ENCODE measurements around the gene S100A14.

Gene S100A14

DNA sequence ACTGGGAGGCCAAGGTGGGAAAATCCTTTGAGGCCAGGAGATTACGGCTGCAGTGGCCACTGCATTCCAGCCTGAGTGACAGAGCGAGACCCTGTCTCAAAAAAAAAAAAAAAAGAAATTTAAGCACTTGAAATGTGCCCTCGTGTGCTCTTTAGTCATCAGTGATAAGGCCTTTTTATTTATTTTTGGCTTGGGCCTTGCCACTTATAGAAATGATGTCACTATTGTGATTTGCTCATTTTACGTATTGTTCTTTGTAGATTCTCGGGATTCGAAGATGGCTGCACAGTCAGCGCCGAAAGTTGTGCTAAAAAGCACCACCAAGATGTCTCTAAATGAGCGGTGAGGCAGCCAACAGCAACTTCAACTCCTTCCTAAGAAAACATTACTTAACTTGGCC lies 20.2 kb upstream of the S100A14 start:
- no peak for DNase-seq

DNA sequence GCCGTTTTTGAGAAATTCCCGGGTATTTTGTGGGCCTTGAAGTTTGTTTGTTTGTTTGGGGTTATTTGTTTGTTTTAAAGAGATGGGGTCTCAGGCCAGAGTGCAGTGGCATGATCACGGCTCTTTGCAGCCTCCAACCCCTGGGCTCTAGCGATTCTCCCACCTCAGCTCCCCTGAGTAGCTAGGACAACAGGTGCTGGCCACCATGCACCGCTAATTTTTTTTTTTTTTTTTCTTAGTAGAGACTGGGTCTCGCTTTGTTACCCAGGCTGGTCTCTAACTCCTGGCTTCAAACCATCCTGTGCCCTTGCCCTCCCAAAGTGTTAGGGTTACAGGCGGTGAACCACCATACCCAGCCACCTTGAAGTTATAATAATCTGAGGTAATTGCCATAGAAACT lies 19.7 kb upstream of the S100A14 start:
- DNase-seq = no peak

DNA sequence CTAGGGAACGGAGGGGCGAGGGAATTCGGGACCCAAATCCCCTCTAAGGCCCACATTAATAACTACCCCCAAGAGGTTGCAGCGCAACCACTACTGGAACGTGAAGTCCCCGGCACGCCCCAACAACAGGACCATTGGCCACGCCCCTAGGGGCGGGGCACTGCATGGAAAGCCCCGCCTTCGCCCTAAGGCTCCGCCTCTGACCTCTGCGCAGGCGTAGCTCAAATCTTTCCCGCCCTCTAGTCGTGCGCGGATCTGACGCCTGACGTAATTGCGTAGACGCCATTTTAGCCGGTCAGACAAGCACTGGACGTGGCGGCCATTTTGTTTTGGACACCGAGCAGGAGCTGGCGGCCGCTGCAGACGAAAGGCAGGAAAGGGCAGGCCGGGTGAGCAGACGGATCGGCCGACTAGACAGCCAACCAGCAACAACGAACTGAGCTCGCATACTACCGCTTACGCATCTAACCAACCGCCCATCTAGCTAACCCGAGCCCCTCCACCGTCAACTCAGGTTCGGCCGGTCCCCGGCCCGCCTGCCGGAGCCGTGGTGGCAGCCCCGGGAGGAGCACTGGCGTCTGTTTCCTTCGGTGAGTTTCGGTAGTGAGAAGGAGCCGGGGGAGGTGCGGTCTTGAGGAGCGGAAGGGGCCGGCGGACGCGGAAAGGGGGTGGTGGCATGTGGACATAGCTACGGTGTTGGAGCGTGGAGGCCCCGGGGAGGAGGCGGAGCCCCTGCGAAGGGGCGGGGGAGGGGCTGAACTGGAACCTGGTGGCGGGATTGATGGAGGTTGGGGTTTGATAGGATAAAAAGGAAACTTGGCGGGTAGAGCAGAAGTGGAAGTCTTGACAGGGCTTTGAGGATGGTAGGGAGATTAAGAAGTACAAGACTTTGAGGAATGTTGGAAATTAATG lies 17.9 kb upstream of the S100A14 start, which contains the start of gene CHTOP:
Gene CHTOP (plus strand): TSS at position 313 of the 912 bp plus-strand sequence. CDS start 2,523 bp downstream, outside the sequence.
- DNase-seq = peak; percentile 95

DNA sequence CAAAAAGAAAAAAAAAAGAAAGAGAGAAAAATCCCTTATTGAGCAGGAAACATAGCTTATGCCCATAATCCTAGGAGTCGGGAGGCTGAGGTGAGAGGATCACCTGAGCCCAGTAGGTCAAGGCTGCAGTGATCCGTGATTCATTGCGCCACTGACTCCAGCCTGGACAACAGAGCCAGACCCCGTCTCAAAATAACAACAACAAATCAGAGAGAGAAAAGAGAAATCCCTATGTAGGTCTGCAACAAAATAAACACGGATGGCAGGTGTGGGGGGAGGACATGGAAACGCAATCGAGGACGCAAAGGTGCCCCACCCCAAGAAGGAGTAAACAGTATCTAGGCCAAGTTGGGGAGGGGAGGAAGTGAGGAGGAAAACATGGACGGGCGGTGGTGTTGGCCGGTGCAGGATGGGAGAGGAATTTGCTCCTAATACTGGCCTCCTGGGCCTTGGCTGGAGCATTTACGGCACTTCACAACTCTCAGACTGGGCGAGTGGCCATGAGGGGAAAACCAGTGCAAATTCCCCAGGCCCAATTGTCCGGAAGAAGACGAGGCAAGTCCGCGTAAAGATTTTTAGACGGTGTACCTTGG lies 17.1 kb upstream of the S100A14 start:
- DNase-seq = no peak

DNA sequence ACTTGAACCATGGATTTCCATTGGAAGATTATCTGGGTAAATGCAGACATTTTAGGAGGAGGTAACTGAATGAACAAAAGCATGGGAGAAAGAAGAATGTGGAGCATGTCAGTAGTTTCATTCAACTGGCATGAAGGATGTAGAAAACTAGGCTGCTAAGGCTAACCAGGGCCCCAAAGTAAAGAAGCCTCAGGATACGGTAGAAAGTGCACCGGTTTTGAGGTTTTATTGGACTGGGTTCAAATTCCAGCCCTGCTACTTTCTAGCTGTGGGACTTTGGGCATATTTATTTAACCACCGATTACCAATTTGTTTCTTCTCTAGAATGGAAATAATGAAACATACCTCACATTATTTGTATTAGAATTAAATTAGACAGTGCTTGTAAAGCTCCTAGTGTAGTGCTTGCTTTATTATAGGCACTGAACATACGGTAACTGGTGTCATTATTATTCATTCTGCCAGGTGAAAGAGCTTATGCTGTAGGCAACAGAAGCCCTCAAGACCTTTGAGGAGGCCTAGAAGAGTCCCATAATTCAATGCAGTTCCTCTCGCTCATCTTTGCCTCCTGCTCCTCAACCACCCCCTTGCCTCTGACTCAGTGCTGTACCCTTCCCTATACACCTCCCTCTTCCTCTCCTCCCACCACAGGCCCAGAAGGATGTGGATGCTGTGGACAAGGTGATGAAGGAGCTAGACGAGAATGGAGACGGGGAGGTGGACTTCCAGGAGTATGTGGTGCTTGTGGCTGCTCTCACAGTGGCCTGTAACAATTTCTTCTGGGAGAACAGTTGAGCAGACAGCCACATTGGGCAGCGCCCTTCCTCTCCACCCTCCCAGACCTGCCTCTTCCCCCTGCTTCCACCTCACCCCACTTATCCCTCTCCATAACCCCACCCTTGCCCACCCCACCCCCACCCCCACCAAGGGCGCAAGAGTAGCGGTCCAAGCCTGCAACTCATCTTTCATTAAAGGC lies 15.2 kb upstream of the S100A14 start:
- no peak for DNase-seq

DNA sequence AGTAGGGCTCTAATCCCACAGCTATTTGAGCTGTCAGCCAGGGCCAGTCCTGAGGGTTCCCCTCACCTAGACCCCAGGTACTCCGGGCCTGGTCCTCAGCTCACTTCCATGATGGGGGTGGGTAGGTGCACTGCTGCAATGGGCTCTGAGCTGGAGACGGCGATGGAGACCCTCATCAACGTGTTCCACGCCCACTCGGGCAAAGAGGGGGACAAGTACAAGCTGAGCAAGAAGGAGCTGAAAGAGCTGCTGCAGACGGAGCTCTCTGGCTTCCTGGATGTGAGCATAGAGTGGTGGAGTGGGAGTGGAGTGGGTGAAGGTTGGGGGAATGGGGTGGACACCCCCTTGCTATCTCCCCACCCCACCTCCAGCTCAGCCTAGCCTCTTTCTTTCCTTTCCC lies 14.3 kb upstream of the S100A14 start:
- no peak for DNase-seq

DNA sequence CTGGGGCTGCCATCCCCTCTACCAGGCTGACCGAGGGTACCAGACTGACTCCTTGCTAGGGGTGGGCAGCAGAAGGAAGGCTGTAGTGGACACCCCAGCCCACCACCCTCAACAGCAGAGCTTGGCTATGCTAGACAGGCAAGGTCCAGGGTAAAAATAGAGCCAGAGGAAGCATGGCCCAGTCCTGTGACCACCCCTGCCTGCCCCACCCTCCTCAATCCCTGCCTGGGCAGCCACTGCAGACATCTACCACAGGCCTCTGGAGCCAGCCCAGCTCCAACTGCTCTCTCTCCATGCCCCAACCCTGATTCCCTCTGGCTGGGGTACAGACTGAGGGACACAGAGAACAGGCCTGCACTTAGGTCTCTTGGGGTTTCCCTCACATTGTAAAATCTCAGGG lies 13.8 kb upstream of the S100A14 start:
- no peak for DNase-seq

DNA sequence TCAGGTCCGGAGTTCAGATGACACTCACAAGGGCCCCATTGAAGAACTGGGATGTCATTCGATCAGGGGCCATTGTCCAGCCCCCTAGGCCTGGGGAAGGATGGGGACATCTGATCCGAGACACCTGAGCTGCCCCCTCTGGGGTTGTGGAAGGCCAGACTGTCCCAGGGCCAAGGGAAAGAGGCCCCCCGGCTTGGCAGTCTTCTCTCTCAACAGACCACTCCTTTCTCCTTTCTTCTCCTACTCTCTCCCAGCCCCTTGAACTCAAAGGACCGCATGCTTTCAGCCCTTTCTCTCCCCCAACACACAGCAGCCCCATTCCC lies 13.2 kb upstream of the S100A14 start:
- DNase-seq = no peak

DNA sequence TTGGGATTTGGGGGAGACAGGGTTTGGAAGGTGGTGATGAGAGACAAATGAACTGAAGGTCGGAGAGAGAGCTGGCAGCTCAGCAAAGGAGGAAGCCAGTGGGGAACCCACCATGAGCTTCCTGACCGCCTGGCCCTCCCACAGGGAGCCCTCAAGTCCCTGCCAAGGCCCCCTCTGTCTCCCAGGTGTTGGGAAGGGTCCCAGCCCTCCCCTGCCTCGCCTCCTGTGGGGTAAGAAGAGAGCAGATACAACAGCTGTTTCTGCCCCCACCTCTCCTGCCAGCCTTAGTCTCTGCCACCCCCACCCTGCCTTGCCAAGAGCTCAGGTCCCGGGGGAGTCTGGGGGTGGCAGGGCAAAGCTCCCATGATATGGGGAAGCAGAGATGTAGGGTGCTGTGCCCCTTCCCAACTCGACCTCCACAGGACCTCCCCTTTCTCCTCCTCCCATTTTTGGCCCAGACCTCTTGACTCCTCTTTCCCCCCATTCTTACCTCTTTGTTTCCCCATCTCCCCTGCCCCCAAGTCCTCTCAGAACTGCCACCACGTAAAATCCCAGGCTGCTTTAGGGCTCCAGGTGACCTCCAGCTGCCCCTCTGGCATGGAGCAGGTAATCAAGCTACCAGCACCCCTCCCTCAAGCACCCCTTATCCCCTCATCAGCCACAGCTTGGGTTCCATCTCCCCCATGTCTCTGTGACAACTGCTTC lies 12.7 kb upstream of the S100A14 start:
- no peak for DNase-seq

DNA sequence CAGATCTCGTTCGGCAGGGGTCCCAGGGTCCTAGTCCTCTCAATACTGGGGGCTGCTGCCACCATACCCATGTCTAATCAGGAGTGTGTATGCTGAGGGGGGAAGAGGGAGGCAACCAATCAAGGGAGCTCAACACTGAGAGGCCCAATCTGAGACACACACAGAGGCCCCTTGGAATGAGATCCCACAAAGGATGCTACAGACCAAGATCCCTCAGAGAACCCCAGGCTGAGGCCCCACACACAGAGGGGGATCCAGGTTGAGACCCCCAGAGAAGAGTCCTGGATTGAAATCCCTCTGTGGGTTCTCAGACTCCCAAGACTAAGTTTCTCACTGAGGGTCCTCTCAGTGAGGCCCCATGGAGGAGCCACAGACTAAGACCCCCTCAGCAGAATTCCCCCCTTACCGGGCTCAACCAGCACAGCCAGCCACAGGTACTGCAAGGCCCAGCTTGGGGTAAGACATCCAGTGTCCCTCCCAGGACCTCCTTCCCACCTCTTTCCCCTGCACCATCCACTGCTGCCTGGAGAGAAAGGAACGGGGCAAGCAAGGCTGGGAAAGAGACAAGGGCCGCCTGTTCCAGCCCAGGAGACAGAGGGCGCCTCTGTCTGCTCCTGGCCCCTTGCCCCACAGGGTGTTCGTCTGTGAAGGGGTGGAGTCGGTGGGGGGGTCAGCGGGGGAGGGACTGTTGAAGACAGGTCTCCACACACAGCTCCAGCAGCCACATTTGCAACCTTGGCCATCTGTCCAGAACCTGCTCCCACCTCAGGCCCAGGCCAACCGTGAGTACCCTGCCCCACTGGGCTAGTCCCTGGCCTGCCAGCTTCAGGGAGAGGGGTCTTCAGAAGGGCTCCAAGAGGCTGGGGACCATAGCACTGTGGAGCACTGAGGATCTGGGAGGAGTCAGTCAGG lies 11.8 kb upstream of the S100A14 start, which contains the start of gene S100A1:
Gene S100A1 (plus strand): TSS at position 720 of the 912 bp plus-strand sequence. CDS start 2,088 bp downstream, outside the sequence.
- DNase-seq = no peak

DNA sequence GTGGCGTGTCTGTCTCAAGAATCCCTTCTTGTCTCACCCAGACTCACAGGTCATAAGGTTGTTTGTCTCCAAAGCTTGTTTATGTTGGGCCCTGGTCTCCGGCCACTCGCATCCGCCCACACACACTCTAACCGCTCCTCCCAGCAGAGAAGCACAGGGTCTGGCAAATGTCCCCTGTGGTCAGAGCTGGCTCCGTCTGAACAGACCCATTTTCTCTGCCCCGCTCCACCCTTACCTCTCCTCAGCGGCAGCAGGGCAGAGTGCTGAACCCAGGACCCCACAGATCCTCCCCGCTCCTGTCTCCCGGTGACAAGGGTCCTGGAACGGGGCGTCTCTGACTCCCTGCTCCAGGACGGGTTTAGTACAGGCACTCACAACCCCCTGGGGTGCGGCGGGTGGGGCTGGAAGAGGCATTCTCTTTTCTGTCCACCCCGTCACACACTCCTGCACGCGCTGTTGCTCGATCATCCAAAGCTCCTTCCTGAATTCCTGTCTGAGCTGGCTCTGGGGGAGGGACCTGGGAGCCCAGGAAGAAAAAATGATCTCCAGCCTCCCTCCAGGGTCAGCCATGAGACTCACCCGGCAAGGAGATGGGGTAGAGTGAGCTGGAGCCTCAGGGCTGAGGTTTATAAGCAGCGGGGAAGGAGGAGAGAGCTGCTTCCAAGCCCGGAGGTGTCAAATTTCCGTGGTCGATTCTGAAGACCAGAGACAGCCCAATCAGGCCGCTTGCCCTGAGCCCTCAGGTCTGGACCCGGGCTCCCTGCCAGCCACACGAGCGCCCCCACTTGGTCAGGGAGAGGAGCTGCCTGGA lies 11.0 kb upstream of the S100A14 start, which contains the start of gene S100A13:
Gene S100A13 (minus strand): TSS at position 602 of the 811 bp plus-strand sequence. CDS start 1,033 bp downstream, outside the sequence.
- no peak for DNase-seq

DNA sequence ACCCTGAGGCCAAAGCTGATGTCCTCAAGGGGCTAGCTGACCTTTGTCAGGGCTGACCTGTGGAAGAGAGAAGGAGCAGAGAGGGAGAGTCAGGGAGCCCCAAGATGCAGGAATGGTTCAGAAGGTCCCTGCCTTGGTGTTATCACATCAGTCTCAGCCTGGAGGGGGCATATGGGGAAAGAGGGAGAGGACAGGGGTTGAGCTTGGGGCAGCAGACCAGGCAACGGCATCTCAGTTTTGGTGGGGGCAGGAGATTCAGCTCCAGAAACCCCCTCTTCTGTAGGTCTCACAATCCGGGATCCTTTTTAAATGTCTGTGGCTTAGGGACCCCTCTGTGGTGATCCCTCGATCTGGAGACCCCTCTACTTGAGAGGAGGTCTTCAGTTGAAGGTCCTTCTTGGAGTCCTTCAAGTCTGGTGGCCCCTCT lies 10.4 kb upstream of the S100A14 start:
- no peak for DNase-seq

DNA sequence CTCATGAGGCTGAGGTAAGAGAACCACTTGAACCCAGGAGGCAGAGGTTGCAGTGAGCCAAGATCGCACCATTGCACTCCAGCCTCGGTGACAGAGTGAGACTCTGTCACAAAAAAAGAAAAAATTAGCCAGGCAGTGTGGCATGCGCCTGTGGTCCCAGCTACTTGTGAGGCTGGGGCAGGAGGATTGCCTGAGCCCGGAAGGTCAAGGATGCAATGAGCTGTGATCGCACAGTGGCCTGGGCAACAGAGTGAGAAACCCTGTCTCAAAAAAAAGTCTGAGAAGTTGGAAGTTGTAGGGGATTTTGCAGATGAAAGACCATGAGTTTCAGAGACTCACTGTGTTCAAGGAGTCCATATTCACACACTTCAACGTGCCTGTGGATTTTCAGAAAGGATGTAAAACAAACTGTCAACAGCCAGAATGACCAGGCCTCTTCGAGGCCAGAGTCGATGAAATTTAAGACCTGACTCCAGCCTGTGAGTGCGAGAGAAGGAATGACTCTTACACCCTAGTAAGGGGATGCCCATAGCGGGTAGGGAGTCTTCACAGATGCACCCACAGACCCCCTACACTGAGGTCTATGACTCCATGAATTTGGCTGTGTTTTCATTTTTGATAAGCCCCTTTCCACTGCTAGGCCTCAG lies 9.0 kb upstream of the S100A14 start:
- no peak for DNase-seq

DNA sequence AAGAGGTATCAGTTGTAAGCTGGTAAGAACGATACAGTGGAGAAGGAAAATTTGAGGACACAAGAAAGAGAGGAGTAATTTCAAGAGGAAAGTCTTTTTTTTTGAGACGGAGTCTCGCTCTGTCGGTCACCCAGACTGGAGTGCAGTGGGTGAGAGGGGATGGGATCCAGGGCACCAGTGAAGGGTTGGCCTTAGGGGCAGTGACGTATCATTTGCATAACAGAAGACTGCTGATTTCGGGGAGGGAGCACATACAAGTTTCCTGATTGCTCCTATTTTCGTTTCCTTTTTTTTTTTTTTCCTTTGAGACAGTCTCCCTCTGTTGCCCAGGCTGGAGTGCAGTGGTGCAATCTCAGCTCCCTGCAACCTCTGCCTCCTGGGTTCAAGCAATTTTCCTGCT lies 7.0 kb upstream of the S100A14 start:
- DNase-seq = no peak

DNA sequence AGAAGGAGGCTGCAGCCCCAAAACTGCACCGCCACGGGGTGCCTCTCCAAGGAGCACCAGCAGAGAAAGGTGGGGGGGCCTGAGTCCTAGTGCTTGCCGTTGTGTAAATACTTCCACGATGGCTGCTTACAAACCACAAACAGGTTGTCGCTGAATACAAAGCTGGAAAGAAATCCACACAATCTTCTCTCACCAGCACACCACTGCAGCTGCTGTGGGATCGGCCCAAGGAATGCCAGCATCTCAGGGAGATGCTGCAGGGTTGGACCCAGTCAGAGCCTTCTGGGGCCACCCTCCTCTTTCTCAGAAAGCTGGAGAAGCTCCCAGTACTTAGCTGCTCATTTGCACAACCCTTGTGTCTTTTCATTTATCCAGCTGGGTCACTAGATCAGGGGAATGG lies 3.0 kb upstream of the S100A14 start:
- no peak for DNase-seq

DNA sequence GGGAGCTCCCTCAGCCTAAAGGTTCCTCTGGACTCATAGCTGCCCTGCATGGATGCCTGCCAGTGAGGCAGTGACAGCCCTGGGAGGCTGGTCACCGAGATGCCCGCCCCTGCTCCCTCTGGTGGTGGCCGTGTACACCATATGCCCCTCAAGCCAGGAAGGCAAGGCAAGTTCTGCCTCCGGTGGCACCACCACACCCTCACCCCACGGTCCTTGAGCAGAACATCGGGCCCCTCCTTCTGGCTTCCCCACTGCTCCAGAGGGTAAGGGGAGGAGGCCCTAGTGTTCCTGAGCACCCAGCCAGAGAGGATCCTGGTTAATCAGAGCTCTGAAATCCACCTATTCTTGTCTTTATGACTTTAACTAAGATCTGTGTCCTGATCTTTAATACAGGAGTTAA lies 1.5 kb upstream of the S100A14 start:
- DNase-seq = peak; percentile 73

DNA sequence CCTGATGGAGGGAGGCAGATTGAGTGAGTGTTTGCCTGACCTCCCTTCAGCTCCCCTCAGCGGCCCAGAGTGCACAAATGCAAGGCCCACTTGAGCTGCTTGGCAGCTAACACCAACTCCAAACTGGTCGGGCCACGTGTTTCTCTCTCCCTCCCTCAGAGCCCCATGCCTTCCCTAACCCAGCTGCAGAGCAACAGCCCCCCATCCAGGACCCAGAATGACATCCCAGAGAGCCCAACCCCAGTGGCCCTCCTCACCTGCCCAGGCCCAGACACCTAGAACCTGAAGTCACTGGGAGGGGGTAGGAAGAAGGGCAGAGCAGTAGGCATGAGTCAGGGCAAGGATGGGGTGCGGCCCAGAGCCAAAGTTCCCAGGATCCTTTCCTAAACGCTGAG lies 789 bp upstream of the S100A14 start:
- DNase-seq = no peak

DNA sequence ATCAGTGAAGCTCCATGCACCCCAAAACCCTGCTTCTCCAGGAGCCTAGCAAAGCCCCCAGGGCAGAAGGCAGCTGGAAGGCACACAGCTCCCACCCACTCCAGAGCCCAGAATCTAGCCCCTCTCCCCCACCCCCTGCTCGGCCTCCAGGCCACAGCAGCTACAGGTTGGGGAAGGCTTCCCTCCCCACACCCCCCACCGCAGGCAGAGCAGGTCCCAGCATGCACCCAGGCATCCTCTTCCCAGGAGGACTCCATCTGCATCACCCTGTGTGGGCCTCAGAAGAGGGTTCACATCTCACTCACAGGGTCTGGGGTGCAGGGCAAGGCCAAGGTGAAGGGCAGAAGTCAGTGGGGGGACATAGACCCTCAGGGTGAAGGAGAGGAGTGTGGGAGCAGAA lies 719 bp downstream of the S100A14 start:
- no peak for DNase-seq

DNA sequence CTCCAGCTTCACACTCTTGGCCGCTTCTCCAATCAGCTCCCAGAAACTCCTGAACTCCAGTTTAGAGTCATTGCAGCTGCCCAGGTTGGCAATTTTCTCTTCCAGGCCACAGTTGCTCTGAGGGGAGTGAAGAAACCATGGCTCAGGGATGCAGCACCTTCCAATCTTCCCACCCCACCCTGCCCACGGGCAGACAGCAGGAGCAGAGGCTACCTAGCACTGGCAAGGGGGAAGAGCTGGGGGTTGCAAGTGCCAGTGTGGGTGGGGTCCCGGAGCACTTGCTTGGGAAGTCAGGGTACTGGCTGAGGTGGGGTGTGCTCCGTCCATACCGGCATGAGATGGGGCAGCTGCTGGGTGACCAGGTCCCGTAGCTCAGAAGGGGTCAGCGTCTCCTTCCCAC lies 1.2 kb downstream of the S100A14 start:
- no peak for DNase-seq
